ENCODE measurements around the gene TMEM86A.

DNA sequence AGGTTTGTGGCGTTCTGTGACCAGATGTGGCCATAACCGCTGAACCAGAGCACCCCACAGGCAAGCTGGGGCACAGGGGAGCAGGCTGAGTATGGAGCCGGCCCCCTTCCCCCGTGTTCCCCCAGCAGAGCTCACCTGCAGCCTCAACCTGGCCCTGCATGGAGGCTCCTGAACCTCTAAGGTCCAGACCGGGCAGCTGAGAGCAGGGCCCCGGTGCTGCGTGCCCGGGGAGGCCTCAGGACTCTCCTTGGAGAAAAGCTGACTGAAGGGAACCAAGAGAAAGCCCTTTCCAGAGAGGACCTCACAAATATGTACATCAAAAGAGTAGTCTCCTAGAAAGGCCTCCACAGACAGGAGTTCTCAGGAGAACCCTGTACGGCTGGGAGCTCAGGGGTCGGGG lies 44.8 kb downstream of the TMEM86A start:
- TF ChIP-seq, protein P1, sequence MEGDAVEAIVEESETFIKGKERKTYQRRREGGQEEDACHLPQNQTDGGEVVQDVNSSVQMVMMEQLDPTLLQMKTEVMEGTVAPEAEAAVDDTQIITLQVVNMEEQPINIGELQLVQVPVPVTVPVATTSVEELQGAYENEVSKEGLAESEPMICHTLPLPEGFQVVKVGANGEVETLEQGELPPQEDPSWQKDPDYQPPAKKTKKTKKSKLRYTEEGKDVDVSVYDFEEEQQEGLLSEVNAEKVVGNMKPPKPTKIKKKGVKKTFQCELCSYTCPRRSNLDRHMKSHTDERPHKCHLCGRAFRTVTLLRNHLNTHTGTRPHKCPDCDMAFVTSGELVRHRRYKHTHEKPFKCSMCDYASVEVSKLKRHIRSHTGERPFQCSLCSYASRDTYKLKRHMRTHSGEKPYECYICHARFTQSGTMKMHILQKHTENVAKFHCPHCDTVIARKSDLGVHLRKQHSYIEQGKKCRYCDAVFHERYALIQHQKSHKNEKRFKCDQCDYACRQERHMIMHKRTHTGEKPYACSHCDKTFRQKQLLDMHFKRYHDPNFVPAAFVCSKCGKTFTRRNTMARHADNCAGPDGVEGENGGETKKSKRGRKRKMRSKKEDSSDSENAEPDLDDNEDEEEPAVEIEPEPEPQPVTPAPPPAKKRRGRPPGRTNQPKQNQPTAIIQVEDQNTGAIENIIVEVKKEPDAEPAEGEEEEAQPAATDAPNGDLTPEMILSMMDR (IDR thresholded peaks at IDR 0.05 in 4 of 5, conservative IDR thresholded peaks at IDR 0.05 in 1 of 5) = no peak
- TF ChIP-seq POLR2A (IDR thresholded peaks at IDR 0.05) = no peak
